Measurements from ENCODE around the gene NDST1. TPM values are rescaled to one million over a fixed set of nuclear protein-coding genes. Genes with fewer than 3 reads are reported as not detected.
A peak's percentile ranks its signal among the peaks of the same experiment; 100 is the strongest.

The NDST1 gene
- total RNA-seq, 2 experiments from 2014 or later, result 1.1 to 1.6 TPM

DNA sequence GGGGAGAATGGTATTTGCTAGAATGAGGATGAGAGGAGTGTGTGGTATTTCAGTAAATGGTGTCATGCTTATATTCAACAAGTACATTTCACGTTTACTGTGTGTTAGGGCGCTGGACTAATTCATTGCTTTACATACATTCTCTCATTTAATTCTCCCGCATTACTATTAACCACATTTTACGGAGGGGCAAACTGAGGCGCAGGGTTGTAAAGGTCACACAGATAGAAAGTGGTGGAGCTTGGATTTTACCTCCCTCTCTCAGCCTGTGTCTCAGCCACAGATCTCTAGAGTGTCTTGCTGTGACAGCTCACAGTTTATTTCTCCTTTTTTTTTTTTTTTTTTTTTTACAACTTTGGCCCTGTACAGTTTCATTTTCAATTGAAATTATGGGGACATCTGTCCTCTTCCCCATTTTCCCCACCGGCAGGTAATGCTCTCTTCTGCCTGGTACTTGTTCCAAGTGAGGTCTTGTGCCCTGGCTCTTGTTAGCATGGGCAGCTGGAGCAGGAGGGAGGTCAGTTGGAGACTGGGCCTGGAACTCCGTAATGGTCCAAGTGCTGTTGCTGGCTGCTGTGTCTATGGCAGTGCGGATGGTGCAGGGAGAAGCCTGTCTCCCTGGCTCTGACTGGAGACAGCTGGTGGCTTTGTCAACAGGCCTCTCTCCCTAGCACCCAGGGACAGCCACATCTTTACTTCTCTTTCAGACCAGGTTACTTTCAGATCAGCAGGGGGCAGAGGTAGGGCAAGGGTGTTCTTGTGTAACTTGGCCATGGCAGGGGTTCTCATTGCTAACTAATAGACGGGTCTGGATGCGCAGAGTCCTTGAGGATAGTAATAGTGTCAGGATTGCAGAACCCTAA lies 20.5 kb upstream of the NDST1 start:
- peaks cover 0 to 6% of the 10 kb centered on the region in 2 experiments for H3K9me3 ChIP-seq (ENCODE audit: control insufficient read depth in 1 of 2, insufficient read depth in 1 of 2, low read length in 2 of 2)
- Mint-ChIP-seq H3K36me3 (ENCODE audit: low read depth) (no peaks in the 10 kb centered on the region), H3K27me3 (peaks cover 21% of the 10 kb centered on the region), H3K27ac (no peak overlapping the region), H3K4me3 (peak overlapping the region; percentile 79), H3K9me3 (no peaks in the 10 kb centered on the region), H3K4me1 (ENCODE audit: low read depth) (peaks cover 11% of the 10 kb centered on the region)
- H3K27ac ChIP-seq (ENCODE audit: low read depth in 1 of 2, low read length in 2 of 2), result no peak overlapping the region
- H3K27me3 ChIP-seq (ENCODE audit: control insufficient read depth in 1 of 2, insufficient read depth in 2 of 2, low read length in 2 of 2), result no peaks in the 10 kb centered on the region
- peaks cover 14% of the 10 kb centered on the region for H3K4me1 ChIP-seq (ENCODE audit: insufficient read depth, low read length)
- intact Hi-C loops (cut with DNase I, micrococcal nuclease), result no loop called here
- DNase-seq (peak in 2 of 14 experiments; percentile 17 to 23), ATAC-seq (ENCODE audit: poor library complexity) (no peak)
- POLR2A ChIA-PET, result interaction anchor here (0.6 to 1.4 kb wide), 2 partner anchors 32 to 37 kb away, joined by 3 to 5 read pairs; no protein-coding TSS in a partner anchor
- CTCF ChIA-PET, result no interaction called here
- H3K4me3 ChIP-seq (ENCODE audit: low read length), result peak overlapping the region; percentile 59
- H3K36me3 ChIP-seq (ENCODE audit: insufficient read depth, low read length), result no peaks in the 10 kb centered on the region
- TF ChIP-seq CTCF (IDR thresholded peaks at IDR 0.05), result no peak

DNA sequence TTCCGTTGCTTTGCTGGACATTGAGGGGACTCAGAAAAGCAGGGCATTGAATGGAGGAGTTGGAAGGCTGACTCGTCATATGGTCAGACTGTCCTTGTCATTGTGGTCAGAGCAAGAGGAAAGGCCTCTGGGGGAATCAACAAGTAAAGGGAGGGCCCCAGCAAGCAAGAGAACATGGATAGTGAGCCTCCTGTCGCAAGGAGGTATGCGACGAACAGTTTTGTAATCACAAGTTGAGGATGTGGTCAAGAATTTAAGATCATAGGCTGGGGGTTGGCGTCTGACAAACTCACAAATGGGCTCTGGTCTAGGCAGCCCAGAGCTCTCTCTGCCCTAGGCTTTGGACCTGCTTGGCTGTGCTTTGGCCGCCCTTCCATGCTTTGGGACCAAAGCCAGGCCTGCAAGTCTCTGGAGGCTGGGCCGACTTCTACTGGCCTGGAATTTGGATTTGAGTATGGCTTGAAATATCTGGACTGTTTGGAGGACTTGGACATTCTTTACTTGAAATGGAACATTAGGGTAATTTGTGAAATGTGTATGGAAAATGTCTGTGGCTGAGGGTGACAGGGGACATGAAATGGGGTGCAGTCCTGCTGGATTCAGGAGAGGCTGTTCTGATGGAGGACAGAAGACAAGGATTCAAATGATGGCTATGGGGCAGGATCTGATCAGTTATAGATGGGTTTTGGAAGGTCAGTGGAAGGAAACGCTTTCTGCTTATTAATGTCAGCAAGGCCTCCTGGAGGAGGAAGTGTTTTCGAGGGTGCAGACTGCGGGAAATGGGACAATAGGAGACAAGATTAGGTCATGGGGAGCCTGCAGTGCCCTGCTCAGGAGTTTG lies 19.2 kb upstream of the NDST1 start:
- H3K4me3 Mint-ChIP-seq, result peak overlapping the region; percentile 31
- intact Hi-C loops (cut with DNase I, micrococcal nuclease), result no loop called here
- Histone ChIP-seq H3K36me3 (ENCODE audit: insufficient read depth, low read length) (no peaks in the 10 kb centered on the region), H3K27ac (ENCODE audit: low read depth in 1 of 2, low read length in 2 of 2) (no peak overlapping the region), H3K9me3 (ENCODE audit: control insufficient read depth in 1 of 2, insufficient read depth in 1 of 2, low read length in 2 of 2) (peaks cover 0 to 6% of the 10 kb centered on the region in 2 experiments), H3K4me3 (ENCODE audit: low read length) (no peak overlapping the region), H3K4me1 (ENCODE audit: insufficient read depth, low read length) (peaks cover 14% of the 10 kb centered on the region), H3K27me3 (ENCODE audit: control insufficient read depth in 1 of 2, insufficient read depth in 2 of 2, low read length in 2 of 2) (peaks cover 0 to 2% of the 10 kb centered on the region in 2 experiments)
- no peaks in the 10 kb centered on the region for H3K9me3 Mint-ChIP-seq
- H3K27me3 Mint-ChIP-seq, result peaks cover 21% of the 10 kb centered on the region
- ATAC-seq (ENCODE audit: poor library complexity) (no peak), DNase-seq (peak in 3 of 14 experiments; percentile 15 to 52 (median 41))
- H3K36me3 Mint-ChIP-seq (ENCODE audit: low read depth), result no peaks in the 10 kb centered on the region
- no peak overlapping the region for H3K27ac Mint-ChIP-seq
- CTCF ChIA-PET, result interaction anchor here (1.4 kb wide), 1 partner anchor 52 kb away, joined by 3 read pairs; no protein-coding TSS in a partner anchor
- POLR2A ChIA-PET, result no interaction called here
- TF ChIP-seq CTCF (IDR thresholded peaks at IDR 0.05), result no peak
- H3K4me1 Mint-ChIP-seq (ENCODE audit: low read depth), result peaks cover 11% of the 10 kb centered on the region

Measured in CD4-positive, alpha-beta T cell (primary cell).